ENCODE results near the gene SCN5A. TPM values are rescaled to one million over a fixed set of nuclear protein-coding genes. Genes with fewer than 3 reads are reported as not detected.

The SCN5A gene
- total RNA-seq, 1 experiment from 2014 or later, result 0.69 TPM

DNA sequence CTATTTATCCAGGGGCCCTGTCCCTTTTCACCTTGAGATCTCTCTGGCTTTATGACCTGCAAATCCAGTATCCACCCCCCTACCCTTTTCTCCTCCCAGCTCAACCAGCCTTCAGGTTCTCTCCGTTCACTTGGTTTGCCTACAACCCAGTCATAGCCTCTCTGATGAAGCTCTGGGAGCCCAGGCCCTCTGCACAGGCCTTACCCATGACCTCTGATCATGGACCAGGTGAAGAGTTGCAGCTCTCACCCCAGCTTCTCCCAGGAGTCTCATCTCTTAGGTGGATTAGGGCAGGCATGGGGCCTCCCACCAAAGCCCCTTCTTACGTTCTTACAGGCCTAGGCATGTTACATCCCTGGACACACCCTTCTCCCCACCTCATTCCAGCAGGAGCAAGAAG is 93.6 kb downstream of the SCN5A start:
- in situ Hi-C loops (cut with HindIII; ENCODE audit: low pct_unique_long_range_greater_than_20kb, low sequenced_read_pairs), result no loop called here
- no peaks in the 10 kb centered on the region for H3K36me3 ChIP-seq (ENCODE audit: control insufficient read depth, insufficient read depth, low read length)
- POLR2A ChIA-PET, result no interaction called here
- BruUV-seq (replicated peaks), result no TSS peak
- TF ChIP-seq, protein P1, sequence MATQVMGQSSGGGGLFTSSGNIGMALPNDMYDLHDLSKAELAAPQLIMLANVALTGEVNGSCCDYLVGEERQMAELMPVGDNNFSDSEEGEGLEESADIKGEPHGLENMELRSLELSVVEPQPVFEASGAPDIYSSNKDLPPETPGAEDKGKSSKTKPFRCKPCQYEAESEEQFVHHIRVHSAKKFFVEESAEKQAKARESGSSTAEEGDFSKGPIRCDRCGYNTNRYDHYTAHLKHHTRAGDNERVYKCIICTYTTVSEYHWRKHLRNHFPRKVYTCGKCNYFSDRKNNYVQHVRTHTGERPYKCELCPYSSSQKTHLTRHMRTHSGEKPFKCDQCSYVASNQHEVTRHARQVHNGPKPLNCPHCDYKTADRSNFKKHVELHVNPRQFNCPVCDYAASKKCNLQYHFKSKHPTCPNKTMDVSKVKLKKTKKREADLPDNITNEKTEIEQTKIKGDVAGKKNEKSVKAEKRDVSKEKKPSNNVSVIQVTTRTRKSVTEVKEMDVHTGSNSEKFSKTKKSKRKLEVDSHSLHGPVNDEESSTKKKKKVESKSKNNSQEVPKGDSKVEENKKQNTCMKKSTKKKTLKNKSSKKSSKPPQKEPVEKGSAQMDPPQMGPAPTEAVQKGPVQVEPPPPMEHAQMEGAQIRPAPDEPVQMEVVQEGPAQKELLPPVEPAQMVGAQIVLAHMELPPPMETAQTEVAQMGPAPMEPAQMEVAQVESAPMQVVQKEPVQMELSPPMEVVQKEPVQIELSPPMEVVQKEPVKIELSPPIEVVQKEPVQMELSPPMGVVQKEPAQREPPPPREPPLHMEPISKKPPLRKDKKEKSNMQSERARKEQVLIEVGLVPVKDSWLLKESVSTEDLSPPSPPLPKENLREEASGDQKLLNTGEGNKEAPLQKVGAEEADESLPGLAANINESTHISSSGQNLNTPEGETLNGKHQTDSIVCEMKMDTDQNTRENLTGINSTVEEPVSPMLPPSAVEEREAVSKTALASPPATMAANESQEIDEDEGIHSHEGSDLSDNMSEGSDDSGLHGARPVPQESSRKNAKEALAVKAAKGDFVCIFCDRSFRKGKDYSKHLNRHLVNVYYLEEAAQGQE (IDR thresholded peaks at IDR 0.05; ENCODE audit: insufficient read depth in 1 of 2, low read depth in 2 of 2, low read length in 1 of 2), result no peak
- TF ChIP-seq POLR2AphosphoS5 (IDR thresholded peaks at IDR 0.05; ENCODE audit: low read depth, low read length) (no peak), SIN3A (IDR thresholded peaks at IDR 0.05; ENCODE audit: borderline replicate concordance, insufficient read depth, low read depth, low read length) (no peak)
- TF ChIP-seq, protein P2, sequence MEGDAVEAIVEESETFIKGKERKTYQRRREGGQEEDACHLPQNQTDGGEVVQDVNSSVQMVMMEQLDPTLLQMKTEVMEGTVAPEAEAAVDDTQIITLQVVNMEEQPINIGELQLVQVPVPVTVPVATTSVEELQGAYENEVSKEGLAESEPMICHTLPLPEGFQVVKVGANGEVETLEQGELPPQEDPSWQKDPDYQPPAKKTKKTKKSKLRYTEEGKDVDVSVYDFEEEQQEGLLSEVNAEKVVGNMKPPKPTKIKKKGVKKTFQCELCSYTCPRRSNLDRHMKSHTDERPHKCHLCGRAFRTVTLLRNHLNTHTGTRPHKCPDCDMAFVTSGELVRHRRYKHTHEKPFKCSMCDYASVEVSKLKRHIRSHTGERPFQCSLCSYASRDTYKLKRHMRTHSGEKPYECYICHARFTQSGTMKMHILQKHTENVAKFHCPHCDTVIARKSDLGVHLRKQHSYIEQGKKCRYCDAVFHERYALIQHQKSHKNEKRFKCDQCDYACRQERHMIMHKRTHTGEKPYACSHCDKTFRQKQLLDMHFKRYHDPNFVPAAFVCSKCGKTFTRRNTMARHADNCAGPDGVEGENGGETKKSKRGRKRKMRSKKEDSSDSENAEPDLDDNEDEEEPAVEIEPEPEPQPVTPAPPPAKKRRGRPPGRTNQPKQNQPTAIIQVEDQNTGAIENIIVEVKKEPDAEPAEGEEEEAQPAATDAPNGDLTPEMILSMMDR (IDR thresholded peaks at IDR 0.05), result no peak
- no peaks in the 10 kb centered on the region for H3K27me3 ChIP-seq (ENCODE audit: control insufficient read depth, insufficient read depth, low read length)
- H3K4me1 ChIP-seq (ENCODE audit: control insufficient read depth, insufficient read depth, low read length), result no peaks in the 10 kb centered on the region
- ATAC-seq, result no peak
- CTCF ChIA-PET, result no interaction called here
- H3K4me3 ChIP-seq (ENCODE audit: low read depth in 2 of 2, low read length in 2 of 2), result no peak overlapping the region
- H3K9me3 ChIP-seq (ENCODE audit: control insufficient read depth, insufficient read depth, low read depth, low read length), result no peaks in the 10 kb centered on the region
- no peak overlapping the region for H3K27ac ChIP-seq (ENCODE audit: low read length)
- DNase-seq (ENCODE audit: low read depth, low spot score), result no peak
- intact Hi-C loops (cut with micrococcal nuclease; ENCODE audit: unreplicated experiment), result no loop called here

DNA sequence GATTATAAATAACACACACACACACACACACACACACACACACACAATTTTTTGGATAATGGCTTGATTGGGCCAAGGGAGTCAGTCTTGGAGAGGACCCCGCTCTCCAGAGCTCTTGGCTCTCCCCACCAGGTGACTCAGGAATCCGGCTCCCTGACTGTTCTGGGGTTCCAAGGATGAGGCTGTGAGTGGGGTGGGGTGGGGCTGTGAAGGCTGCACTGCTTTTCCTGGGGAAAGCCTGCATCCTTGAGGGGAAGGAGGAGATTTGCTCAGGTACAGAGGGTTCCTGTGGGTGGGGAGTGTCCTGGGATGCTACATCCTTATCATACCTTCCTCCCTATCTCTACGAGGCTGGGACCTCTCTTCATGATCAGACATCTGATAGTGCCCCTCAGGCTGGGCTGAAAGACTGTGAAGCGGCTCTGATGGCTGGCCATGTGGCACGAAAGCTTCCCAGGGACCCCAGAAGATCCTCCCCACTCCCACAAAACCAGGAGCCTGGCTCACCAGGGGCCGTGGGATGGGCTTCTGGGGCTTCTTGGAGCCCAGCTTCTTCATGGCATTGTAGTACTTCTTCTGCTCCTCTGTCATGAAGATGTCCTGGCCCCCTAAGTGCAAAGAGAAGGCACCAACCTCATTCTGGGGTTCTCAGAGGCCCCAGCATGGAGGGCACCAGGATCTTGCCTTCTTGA is 94.2 kb downstream of the SCN5A start:
- Histone ChIP-seq H3K36me3 (ENCODE audit: control insufficient read depth, insufficient read depth, low read length) (no peaks in the 10 kb centered on the region), H3K27me3 (ENCODE audit: control insufficient read depth, insufficient read depth, low read length) (no peaks in the 10 kb centered on the region), H3K4me1 (ENCODE audit: control insufficient read depth, insufficient read depth, low read length) (no peaks in the 10 kb centered on the region), H3K9me3 (ENCODE audit: control insufficient read depth, insufficient read depth, low read depth, low read length) (no peaks in the 10 kb centered on the region), H3K27ac (ENCODE audit: low read length) (no peak overlapping the region), H3K4me3 (ENCODE audit: low read depth in 2 of 2, low read length in 2 of 2) (no peak overlapping the region)
- intact Hi-C loops (cut with micrococcal nuclease; ENCODE audit: unreplicated experiment), result no loop called here
- in situ Hi-C loops (cut with HindIII; ENCODE audit: low pct_unique_long_range_greater_than_20kb, low sequenced_read_pairs), result no loop called here
- DNase-seq (ENCODE audit: low read depth, low spot score) (no peak), ATAC-seq (no peak)
- CTCF ChIA-PET, result no interaction called here
- POLR2A ChIA-PET, result no interaction called here
- TF ChIP-seq POLR2AphosphoS5 (IDR thresholded peaks at IDR 0.05; ENCODE audit: low read depth, low read length) (no peak), TCF7L2 (IDR thresholded peaks at IDR 0.05; ENCODE audit: low read depth, low read length) (no peak), SIN3A (IDR thresholded peaks at IDR 0.05; ENCODE audit: borderline replicate concordance, insufficient read depth, low read depth, low read length) (no peak)
- TF ChIP-seq, protein P2 (IDR thresholded peaks at IDR 0.05), result no peak
- TF ChIP-seq, protein P1 (IDR thresholded peaks at IDR 0.05; ENCODE audit: insufficient read depth in 1 of 2, low read depth in 2 of 2, low read length in 1 of 2), result no peak
- no TSS peak for BruUV-seq (replicated peaks)

Measured in Panc1 (cell line).